Amygdala (tissue), 56 donors: ENCODE data around the gene FCER1G.

ENCODE experiments used
- DNase-seq, 56 donors: peaks; one replicate each; lab custom pipeline; 2025; lab: John Stamatoyannopoulos, UW

The FCER1G gene

GRCh38 chr1:161258439-161259344 lies 43.6 kb downstream of the FCER1G start, which contains the start of gene PCP4L1:
PCP4L1 (plus strand) TSS chr1:161258745; CDS start chr1:161258975, 230 bp downstream.
- DNase-seq, result peak in 49 of 56 donors; percentile 4 to 68 (median 38)

- DNase-seq, result no peak
Observed at GRCh38 chr1:161259345-161259702, 44.2 kb downstream of the FCER1G start.

- DNase-seq, result no peak
Observed at GRCh38 chr1:161259765-161260164, 44.7 kb downstream of the FCER1G start.

GRCh38 chr1:161260376-161261260 lies 45.5 kb downstream of the FCER1G start:
- no peak for DNase-seq

- no peak for DNase-seq
Observed at GRCh38 chr1:161261261-161262235, 46.5 kb downstream of the FCER1G start.

- DNase-seq, result no peak
Observed at GRCh38 chr1:161265305-161265704, 50.2 kb downstream of the FCER1G start.

GRCh38 chr1:161266202-161266601 lies 51.1 kb downstream of the FCER1G start:
- peak in 1 of 56 donors; percentile 9 for DNase-seq

- no peak for DNase-seq
Observed at GRCh38 chr1:161266836-161267235, 51.7 kb downstream of the FCER1G start.

- no peak for DNase-seq
Observed at GRCh38 chr1:161267321-161267720, 52.2 kb downstream of the FCER1G start.
